GM06990 (cell line): ENCODE data around the gene DHDDS.
A peak's percentile ranks its signal among the peaks of the same experiment; 100 is the strongest.

ENCODE experiments used
- DNase-seq: peaks from one replicate; pipeline ENCODE4 v3.0.0-alpha.2; 2011; ENCODE audit not compliant: insufficient read length; ENCODE audit errors: extremely low read depth
- H3K27me3 ChIP-seq: replicated peaks from 2 replicates; pipeline ENCODE4 v1.6.0; 2011; ENCODE audit warnings: low read length; ENCODE audit not compliant: control insufficient read depth, insufficient read depth
- H3K36me3 ChIP-seq: 2 replicates; pipeline ENCODE4 v1.5.1; 2011; ENCODE audit warnings: low read length; ENCODE audit not compliant: control insufficient read depth, insufficient read depth
- H3K4me3 ChIP-seq: replicated peaks from 2 replicates; pipeline ENCODE4 v1.5.1; 2011; ENCODE audit warnings: low read depth, mild to moderate bottlenecking, control low read depth, low read length
- CTCF ChIP-seq: IDR thresholded peaks from 2 replicates; pipeline ENCODE4 v1.5.1; 2011; ENCODE audit warnings: low read length, control low read depth, mild to moderate bottlenecking, inconsistent platforms; ENCODE audit not compliant: insufficient read depth, poor library complexity, severe bottlenecking

Gene DHDDS

GRCh38 chr1:26411624-26412074 is 20.5 kb upstream of the DHDDS start:
- Histone ChIP-seq H3K4me3 (no peak overlapping the region), H3K36me3 (no peaks in the 10 kb centered on the region), H3K27me3 (peaks cover 2% of the 10 kb centered on the region; the same call in 1 of the 2 replicates)
- no peak for DNase-seq
- no peak for TF ChIP-seq CTCF

GRCh38 chr1:26412180-26412840 is 19.8 kb upstream of the DHDDS start:
- H3K27me3 ChIP-seq, result peaks cover 2% of the 10 kb centered on the region; the same call in 1 of the 2 replicates
- TF ChIP-seq CTCF, result no peak
- no peaks in the 10 kb centered on the region for H3K36me3 ChIP-seq
- DNase-seq, result no peak
- H3K4me3 ChIP-seq, result no peak overlapping the region

DNA sequence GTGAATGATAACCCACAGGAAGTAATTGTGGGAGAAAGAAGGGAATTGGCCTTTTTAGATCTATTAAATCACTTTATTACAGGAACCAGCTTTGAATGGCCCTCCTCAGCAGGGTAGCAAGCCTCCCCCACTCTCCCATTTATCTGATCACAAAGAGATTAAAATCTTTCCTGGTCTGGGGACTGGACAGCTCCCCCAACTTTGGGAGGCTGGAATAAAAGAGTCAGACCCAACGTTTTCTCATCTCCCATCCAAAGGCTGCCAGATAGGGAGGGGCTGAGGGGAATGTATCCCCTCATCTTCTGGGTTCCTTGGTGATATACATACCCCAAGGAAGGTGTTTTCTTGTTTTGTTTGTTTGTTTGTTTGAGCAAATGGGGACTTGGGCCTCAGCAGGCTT is 19.1 kb upstream of the DHDDS start:
- Histone ChIP-seq H3K27me3 (peaks cover 2% of the 10 kb centered on the region; the same call in 1 of the 2 replicates), H3K36me3 (no peaks in the 10 kb centered on the region), H3K4me3 (no peak overlapping the region)
- no peak for DNase-seq
- TF ChIP-seq CTCF, result no peak

- no peaks in the 10 kb centered on the region; the same call in 1 of the 2 replicates for H3K27me3 ChIP-seq
- H3K36me3 ChIP-seq, result no peaks in the 10 kb centered on the region
- TF ChIP-seq CTCF, result peak; percentile 98
- DNase-seq, result peak; percentile 41
- no peak overlapping the region for H3K4me3 ChIP-seq
Measured at GRCh38 chr1:26417111-26417759, 14.9 kb upstream of the DHDDS start.

GRCh38 chr1:26418865-26419349 is 13.2 kb upstream of the DHDDS start:
- no peaks in the 10 kb centered on the region for H3K36me3 ChIP-seq
- no peak overlapping the region for H3K4me3 ChIP-seq
- DNase-seq, result no peak
- H3K27me3 ChIP-seq, result no peaks in the 10 kb centered on the region
- no peak for TF ChIP-seq CTCF

DNA sequence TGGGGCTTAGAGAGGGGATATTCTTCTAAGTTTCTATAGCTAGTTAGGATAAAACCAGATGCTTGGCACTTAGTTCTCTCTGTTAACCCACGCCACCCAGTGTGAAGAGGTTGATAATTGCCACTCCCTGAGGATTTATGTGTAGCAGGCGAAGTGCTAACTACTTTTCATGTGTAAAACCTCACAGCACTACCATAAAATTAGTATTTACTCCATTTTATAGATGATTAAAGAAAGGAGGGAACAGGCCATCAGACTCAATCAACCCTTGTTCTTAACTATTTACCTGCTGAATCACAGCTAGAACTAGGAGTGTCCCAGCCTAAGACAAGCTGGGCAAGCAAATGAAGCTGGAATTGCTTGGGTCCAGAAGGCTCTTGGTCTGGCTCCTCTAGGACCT is 12.6 kb upstream of the DHDDS start:
- DNase-seq, result no peak
- no peak overlapping the region for H3K4me3 ChIP-seq
- H3K27me3 ChIP-seq, result no peaks in the 10 kb centered on the region
- no peak for TF ChIP-seq CTCF
- H3K36me3 ChIP-seq, result no peaks in the 10 kb centered on the region
